NCI-H1048 (cell line): ENCODE results near the gene MTOR.
"Not testable (repeated sequence)": the region's sequence is repeated elsewhere in the genome, so short reads cannot be mapped to it uniquely, and the experiment has no call there.

Experiments used
- DNase-seq: peaks from one replicate; lab custom pipeline; 2025; lab: John Stamatoyannopoulos, UW

The MTOR gene

DNA sequence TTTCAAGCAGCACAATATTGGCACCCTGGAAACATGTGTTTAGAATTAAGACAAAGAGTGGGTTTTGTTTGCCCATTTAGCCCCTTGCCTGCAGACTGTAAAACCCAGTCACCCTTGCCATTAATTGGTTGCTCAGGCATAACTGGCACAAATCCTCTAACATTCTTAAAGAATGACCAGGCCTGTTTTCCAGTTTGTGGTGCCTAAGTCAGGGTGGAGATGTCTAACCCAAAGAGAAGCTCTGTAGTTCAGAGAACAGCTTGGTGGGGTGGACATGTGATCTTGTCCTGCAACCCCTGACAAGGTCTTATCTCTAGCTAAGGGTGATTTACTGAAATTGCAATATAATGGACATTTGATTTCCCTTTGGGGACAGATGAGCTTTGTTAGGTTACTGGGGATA, 82.0 kb downstream of the MTOR start:
- no peak for DNase-seq

GRCh38 chr1:11179749-11180148, 82.6 kb downstream of the MTOR start:
- not testable (repeated sequence) for DNase-seq

DNA sequence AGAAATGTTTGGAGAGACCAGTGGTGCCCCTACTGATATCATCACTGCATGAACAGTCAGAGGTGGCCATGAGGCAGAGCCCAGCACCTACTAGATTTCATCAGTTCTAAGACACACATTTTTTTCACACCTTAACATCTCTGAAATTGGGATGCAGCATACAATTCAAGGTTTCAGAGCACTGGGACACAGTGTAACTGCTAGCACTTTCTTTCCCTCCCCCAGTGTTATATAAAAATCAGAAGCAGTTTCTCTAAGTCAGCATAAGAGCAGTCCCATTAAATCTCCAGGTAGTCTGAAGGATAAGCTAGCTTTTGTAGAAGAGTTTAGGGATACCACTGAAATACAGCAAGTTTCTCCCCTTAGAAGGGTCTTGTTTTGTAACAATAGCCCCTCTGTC, 83.2 kb downstream of the MTOR start:
- no peak for DNase-seq

DNA sequence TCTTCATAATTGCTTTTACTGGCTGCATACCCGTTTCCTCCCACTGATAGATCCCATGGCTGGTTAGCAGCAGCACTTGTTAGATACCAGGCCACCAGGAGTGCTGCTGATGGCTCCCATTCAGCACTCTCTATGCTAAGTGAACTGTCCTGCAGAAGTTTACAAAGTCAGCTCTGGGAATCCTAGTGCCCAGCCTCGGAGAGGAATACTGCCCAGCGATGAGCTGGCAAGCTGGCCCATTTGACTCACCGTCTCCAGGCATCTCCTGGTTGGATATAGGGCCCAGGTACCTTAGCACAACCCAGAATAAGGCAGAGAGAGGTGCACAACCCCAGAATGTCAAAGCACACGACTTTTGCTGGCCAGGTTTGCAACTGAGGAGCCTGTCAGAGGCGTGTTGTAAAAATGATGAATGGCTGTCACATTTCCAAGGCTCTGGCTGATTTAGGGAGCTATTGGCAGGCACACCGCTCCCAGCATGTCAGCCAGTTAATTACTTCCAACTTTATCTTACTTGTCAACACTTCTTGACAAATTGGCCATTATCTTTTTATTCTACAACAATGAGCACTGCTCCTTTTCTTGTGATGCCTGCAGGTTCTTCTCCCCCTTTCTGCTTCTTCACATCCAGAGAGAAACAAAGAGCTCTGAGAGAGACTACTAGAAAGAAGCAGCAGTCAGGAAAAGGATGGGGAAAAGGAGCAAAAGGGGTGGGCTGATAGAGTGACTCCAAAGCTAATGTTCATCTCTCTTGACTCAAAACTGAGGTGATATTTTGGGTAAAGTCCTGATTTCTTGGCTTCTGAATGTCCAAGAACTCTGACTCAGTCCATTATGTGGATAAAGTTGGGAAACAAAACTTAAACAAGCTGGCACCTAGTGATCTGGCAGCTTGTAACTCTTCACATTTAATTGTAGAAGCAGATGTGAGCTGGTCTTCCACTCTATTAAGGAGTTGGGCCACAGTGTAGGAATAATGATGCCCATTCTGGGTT, 84.0 kb downstream of the MTOR start:
- no peak for DNase-seq

GRCh38 chr1:11176081-11176706, 86.2 kb downstream of the MTOR start:
- DNase-seq: no peak

- DNase-seq: no peak
These were observed 86.9 kb downstream of the MTOR start for GRCh38 chr1:11175461-11175860.

DNA sequence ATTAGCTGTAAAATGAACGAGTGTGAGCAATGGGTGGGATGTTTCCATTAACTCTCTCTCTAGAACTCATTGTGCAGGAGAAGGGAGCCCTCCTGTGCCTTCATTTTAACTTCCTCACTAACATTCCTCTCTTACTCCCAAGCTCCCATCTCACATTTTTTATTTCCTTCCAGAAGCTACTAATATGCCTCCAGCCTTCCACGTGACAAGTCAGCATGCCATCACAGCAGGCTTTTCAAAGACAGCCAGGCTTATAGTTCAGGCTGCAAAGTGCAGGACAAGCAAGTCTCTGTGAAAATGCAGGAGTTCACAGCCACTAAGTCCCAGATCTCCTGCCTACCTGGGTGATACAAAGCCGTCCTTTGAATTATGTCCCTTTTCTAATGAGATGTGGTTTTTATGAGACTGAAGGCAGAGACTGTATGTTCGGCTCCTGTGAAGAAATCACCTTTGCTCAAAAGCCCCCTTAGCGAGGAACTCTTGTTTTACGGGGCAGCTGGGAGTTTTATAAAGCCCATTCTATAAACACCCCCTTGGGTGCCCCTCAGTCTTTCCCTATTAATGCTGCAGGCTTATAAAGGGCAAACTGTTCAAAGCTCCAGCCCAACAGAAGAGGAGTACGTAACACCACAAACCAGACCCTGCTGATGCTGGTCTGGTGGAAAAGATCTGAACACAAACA, 87.9 kb downstream of the MTOR start:
- DNase-seq: no peak

DNA sequence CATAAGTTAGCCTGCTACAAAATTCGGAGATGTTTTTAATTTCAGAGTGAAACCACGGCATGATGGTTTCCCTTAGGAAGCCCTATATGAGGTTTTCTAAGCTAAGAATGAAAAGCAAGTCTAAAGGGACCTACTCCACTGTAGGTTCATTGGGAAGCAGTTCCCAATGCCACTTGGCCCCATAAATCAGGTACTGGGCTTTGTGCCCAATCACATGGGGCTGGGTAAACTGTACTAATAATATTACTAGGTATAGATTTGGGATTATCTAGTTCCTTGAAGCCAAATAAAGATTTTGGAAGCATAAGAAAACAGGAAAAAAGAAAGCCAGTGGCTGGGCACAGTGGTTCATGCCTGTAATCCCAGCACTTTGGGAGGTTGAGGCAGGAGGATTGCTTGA, 92.2 kb downstream of the MTOR start:
- no peak for DNase-seq

DNA sequence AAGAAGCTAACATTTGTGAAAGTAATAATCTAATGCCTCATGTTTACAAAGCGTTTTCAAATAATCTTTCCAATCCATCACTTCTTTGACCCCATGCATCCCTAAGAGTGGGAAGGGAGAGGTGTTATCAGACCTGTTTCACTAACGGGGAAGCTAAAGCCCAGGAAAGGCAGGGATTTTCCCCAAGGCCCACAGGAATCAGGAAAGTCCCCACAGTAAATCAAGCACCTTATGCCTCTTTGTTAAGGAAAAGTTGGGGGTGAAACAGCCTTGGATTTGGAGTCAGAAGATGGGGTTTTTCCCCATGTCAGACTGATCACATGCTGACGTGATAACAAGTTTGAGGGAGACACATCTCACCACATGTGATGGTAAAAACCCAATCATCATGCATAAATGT, 93.1 kb downstream of the MTOR start:
- DNase-seq: no peak

DNA sequence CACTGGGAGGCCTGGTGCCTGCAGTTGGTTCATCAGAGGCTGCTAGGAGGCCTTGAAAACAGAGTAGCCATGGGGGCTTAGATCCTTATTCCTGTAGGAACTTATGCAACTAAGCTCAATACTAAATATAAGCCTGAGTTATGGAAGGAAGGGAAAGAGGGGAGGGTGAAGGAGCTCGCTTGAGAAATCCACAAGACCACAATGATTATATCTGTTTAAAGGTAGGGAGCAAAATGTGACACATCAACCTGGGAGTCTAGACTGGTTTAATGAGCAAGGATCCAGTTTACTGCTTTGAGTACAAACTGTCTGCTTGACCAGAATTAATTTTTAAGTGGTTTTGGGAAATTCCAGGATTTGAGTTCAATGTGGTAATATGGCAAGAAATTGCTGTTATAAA, 93.6 kb downstream of the MTOR start:
- DNase-seq: no peak

DNA sequence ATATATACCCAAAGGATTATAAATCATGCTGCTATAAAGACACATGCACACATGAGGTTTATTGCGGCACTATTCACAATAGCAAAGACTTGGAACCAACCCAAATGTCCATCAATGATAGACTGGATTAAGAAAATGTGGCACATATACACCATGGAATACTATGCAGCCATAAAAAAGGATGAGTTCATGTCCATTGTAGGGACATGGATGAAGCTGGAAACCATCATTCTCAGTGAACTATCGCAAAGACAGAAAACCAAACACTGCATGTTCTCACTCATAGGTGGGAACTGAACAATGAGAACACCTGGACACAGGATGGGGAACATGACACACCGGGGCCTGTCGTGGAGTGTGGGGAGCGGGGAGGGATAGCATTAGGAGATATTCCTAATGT, 95.6 kb downstream of the MTOR start:
- not testable (repeated sequence) for DNase-seq

GRCh38 chr1:11162752-11163151, 99.6 kb downstream of the MTOR start:
- DNase-seq: not testable (repeated sequence)

DNA sequence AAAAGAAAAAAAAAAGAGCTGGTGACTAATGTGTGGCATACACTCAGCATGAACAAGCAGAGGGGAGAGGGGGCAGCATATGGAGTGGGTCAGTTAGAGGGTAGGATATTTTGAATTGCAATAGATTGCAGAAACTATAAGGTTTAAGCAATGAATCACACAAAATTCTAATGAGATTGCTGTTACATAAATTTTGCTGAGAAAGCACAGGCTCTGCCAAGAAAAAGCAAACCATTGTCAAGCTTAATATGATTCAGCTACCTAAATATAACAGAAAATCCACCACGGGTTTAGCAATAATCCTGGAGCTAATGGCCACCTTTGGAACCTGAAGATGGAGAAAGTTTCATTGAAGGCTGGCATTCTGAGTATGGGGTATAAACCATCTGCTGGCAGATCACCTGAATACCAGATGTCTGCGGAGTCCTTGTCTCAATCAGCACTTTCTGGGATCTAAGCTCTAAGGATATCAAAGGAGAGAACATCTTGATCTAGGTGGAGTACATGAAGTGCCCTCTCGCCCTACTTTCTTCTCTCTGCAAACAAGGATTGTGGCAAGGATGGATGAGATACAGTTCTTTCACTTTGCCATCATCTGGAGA, 103.5 kb downstream of the MTOR start:
- no peak for DNase-seq

DNA sequence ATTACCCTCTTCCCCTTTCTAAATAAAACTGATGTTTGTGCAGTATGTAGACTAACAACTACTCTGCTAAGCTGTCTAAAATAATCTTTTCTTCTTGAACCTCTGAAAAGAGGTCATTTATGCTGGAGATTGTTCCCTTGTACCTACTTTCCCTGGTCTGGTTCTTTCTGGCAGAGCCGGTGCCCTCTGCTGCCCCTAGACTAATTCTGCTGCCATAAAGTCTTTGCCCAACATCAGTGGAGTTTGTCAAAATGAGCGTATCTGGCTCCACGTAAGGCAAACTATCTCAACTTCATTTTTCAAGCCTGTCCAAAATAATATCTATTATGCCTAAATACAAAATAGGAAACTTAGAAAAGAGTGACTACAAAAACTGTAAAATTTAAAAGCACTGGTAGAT, 104.1 kb downstream of the MTOR start:
- DNase-seq: no peak

DNA sequence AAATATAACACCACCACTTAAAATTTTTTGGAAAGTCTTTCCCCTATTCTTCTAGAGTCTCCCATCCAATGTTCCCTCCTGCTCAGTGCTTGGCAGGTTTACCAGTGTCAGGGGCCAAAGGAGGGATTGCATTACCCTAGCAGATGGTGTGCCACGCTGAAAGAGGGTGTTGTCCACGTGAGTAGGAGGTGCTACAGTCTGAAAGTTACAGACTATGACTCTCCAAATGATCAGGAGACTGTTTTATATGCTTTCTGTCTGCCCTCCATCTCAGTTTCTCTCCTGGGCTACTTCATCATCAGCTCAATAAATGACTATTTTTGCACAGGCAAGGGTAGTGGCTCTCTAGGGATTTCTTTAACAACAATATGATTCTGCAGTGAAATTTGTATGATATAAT, 104.5 kb downstream of the MTOR start:
- DNase-seq: no peak

GRCh38 chr1:11157394-11157793, 105.0 kb downstream of the MTOR start:
- no peak for DNase-seq

DNA sequence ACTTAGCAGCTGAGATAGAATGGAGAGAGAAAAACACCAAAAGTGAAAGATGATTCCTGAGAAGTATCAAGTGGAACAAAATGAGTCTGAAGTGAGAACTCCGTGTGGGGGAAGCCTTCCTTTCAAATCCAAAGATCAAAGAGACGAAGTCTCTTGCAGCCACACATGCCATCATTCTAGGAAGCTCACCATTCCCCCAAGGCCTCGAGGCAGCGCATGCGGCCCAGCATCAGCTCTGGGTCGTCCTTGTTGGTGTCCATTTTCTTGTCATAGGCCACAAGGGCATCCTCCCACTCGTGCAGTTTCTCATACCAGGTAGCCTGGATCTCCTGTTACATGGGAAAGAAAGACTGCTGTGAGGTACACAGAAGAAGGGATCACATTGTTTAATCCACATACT, 105.4 kb downstream of the MTOR start:
- no peak for DNase-seq

- no peak for DNase-seq
These were observed 105.9 kb downstream of the MTOR start for GRCh38 chr1:11156441-11156840.

DNA sequence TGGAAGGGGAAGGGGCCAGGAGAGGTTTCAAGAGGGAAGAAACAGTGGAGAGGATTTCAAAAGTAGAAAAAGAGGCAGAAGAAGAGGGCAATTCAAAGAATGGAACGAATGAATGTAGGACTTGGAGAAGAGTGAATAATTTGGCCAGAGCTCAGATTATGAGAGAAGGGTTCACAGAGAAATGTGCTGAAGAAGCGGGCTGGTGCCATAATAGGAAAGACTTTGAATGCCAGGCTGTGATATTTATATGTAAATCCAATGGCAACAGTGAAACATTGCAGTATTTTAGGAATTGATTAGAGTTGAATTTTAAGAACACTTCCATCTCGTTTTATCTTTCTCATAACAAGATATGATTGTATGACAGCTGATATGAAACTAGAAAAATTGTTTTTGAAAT, 109.2 kb downstream of the MTOR start:
- no peak for DNase-seq

DNA sequence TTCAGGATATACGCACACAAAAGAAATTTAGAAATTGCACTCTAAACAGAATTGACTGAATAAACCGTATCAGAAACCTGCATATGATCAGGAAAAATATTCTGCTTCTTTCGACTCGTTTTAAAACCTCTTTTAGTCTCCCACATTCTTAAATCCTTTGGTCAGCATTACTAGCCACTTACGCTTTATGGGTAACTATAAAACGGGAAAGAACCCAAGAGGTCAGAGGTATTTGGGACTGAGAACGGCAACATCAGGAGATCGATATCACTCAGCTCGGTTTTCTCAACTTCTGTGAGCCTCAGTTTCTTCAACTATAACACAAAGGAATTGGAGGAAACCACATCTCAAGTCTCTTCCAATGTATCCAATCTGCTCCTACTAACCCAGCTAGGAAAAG, 109.6 kb downstream of the MTOR start:
- DNase-seq: no peak

DNA sequence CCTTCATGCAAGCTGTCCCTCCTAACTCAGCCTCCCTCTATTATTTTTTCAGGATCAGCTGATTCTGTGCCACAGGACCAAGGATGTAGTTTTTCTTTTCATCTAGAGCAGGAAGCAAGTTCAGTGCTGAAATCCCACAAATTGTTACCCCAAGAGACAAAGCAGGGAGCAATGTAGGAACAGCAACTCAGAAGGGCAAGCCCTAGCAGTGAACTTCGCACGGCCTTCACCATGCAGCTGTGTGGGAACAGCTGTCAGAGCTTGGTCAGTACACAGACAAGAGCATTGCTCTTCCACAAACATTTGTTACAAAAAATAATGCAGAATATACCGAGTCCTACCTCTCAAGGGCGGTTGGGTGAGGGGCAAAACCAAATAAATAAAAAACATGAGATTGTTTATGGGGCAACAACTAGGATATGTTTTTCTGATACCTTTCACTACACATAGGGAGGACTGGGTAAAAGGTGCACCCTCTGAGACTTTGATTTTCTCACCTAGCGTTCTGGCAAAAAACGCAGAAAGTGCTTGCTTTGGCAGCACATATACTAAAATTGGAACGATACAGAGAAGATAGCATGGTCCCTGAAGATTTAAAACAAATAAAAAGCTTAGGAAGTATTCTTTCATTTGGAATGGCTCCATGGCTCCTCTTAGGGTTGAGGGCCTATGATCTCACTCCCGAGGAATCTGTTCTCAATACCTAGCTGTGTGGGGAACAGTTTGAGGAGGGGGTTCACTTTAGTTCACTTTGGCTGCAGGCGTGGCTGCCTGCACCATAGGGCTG, 110.3 kb downstream of the MTOR start:
- DNase-seq: no peak

DNA sequence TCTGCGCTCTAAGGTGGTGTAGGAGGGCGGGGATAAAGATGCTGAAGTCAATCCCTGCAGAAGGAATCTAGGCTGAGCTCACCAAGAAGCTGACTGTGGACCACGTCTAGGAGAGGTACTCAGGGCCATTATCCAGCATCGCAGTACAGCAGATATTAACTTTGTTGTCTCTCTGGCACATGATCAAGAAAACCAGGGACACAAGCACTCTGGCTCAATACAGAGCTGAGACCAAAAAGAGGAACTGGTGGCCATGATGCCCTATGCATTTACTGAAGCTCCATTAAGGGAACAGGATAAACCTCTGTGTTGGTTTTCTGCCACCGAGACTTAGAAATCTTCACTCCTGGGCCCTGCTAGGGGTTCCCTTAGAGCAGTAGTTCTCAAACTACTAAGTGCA, 111.2 kb downstream of the MTOR start:
- DNase-seq: no peak
